Endothelial cell of umbilical vein (primary cell): ENCODE data around the gene ABCA1. TPM values are rescaled to one million over a fixed set of nuclear protein-coding genes. Genes with fewer than 3 reads are reported as not detected.

Source experiments
- Bru-seq: library from RNA; stranded (reverse); fragments of 400-500 nt; gene quantifications from one replicate; lab custom pipeline; 2021; lab: Mats Ljungman, UMichigan
- BruChase-seq, 2 experiments: library from RNA; stranded (reverse); fragments of 400-500 nt; gene quantifications; one replicate each; lab custom pipeline; 2021; lab: Mats Ljungman, UMichigan
- BruUV-seq: library from RNA; stranded (reverse); fragments of 400-500 nt; replicated peaks from 2 replicates; lab custom pipeline; 2021; lab: Mats Ljungman, UMichigan
- CTCF ChIA-PET: fragments of 300-600, 350-600 bp; sonication (Branson Sonifier 250); formaldehyde crosslinking; loops from one replicate; lab custom pipeline; 2021; ENCODE audit warnings: antibody characterized with exemption, inconsistent platforms; lab: Charles Lee
- POLR2A ChIA-PET: fragments of 300-600, 350-600 bp; sonication (Branson Sonifier 250); formaldehyde crosslinking; loops from one replicate; lab custom pipeline; 2021; ENCODE audit warnings: antibody characterized with exemption, inconsistent platforms; lab: Charles Lee
- DNase-seq: peaks from one replicate; pipeline ENCODE4 v3.0.0-alpha.2; 2011; ENCODE audit warnings: low read depth, low spot score
- FAIRE-seq: peaks from 2 replicates; lab custom pipeline; 2011; peaks lifted over from hg19 to GRCh38; lab: Jason Lieb, UNC
- H2AFZ ChIP-seq: 2 replicates; pipeline ENCODE4 v1.6.0; 2012; ENCODE audit warnings: low read depth, low read length, control low read depth, inconsistent platforms
- H3K27ac ChIP-seq: 2 replicates; pipeline ENCODE4 v1.5.1; 2011; ENCODE audit warnings: low read depth, mild to moderate bottlenecking, control low read depth, low read length, moderate library complexity; ENCODE audit not compliant: insufficient read depth
- H3K27me3 ChIP-seq, 2 experiments: 2 replicates each; pipeline versions ENCODE4 v1.6.0 to v1.6.1; 2011; ENCODE audit warnings: low read length in 2 of 2, mixed read lengths in 1 of 2; ENCODE audit not compliant: control insufficient read depth in 2 of 2, insufficient read depth in 2 of 2
- H3K36me3 ChIP-seq, 2 experiments: 2 replicates in 1 of 2; 3 replicates in 1 of 2; pipeline ENCODE4 v1.5.1; 2011; ENCODE audit warnings: low read length in 2 of 2, mild to moderate bottlenecking in 1 of 2, moderate library complexity in 1 of 2; ENCODE audit not compliant: control insufficient read depth in 2 of 2, insufficient read depth in 2 of 2; ENCODE audit errors: extremely low read depth in 1 of 2
- H3K4me1 ChIP-seq: 3 replicates; pipeline ENCODE4 v1.5.1; 2011; ENCODE audit warnings: mild to moderate bottlenecking, low read length; ENCODE audit not compliant: control insufficient read depth, insufficient read depth; ENCODE audit errors: extremely low read depth
- H3K4me2 ChIP-seq: 2 replicates; pipeline ENCODE4 v1.6.1; 2011; ENCODE audit warnings: low read length, control low read depth, mixed read lengths; ENCODE audit not compliant: insufficient read depth
- H3K4me3 ChIP-seq, 3 experiments: fragments of 200-600 bp in 1 of 3; sonication (generic), shearing (Covaris generic) in 1 of 3; replicated peaks in 1 of 3; 2 replicates each; pipeline ENCODE4 v1.5.1; 2011 to 2016; ENCODE audit warnings: control low read depth in 3 of 3, low read length in 3 of 3, mild to moderate bottlenecking in 2 of 3, inconsistent platforms in 1 of 3, low read depth in 1 of 3, moderate library complexity in 1 of 3; ENCODE audit not compliant: insufficient read depth in 1 of 3
- H3K79me2 ChIP-seq: 2 replicates; pipeline ENCODE4 v1.6.0; 2012; ENCODE audit warnings: low read length, inconsistent platforms; ENCODE audit not compliant: control insufficient read depth, insufficient read depth
- H3K9ac ChIP-seq: replicated peaks from 2 replicates; pipeline ENCODE3; 2011; ENCODE audit warnings: low read length, control low read depth; ENCODE audit not compliant: insufficient read depth; ENCODE audit errors: extremely low read depth
- H3K9me1 ChIP-seq: replicated peaks from 3 replicates; pipeline ENCODE4 v1.6.0; 2011; ENCODE audit warnings: mild to moderate bottlenecking, low read length; ENCODE audit not compliant: control insufficient read depth, insufficient read depth; ENCODE audit errors: extremely low read depth
- H3K9me3 ChIP-seq: replicated peaks from 2 replicates; pipeline ENCODE4 v1.5.1; 2012; ENCODE audit warnings: low read length, inconsistent platforms; ENCODE audit not compliant: control insufficient read depth, insufficient read depth
- H4K20me1 ChIP-seq: replicated peaks from 2 replicates; pipeline ENCODE3; 2011; ENCODE audit warnings: mild to moderate bottlenecking, low read length; ENCODE audit not compliant: control insufficient read depth, insufficient read depth; ENCODE audit errors: extremely low read depth
- CTCF ChIP-seq, 2 donors: IDR thresholded peaks; 1 replicate in 1 of 2; 2 replicates in 1 of 2; pipeline ENCODE4 v1.5.1; 2011; ENCODE audit warnings: low read length in 2 of 2, mild to moderate bottlenecking in 2 of 2, moderate library complexity in 2 of 2, control low read depth in 1 of 2, inconsistent platforms in 1 of 2, low read depth in 1 of 2; ENCODE audit not compliant: insufficient read depth in 1 of 2; ENCODE audit errors: extremely low read depth in 1 of 2
- EZH2 ChIP-seq: IDR thresholded peaks from 2 replicates; pipeline ENCODE4 v1.6.1; 2012; ENCODE audit warnings: borderline replicate concordance, low read depth, mild to moderate bottlenecking, moderate library complexity, low read length, inconsistent platforms; ENCODE audit not compliant: severe bottlenecking
- FOS ChIP-seq: IDR thresholded peaks from 2 replicates; pipeline ENCODE4 v1.6.1; 2011; ENCODE audit warnings: mild to moderate bottlenecking, low read length, moderate library complexity, borderline replicate concordance; ENCODE audit not compliant: insufficient read depth
- GATA2 ChIP-seq: IDR thresholded peaks from 2 replicates; pipeline ENCODE4 v1.7.0; 2011; ENCODE audit warnings: low read depth, mild to moderate bottlenecking, moderate library complexity, mixed read lengths, low read length; ENCODE audit not compliant: insufficient read length, insufficient read depth
- JUN ChIP-seq: IDR thresholded peaks from 2 replicates; pipeline ENCODE4 v1.6.1; 2011; ENCODE audit warnings: borderline replicate concordance, low read depth; ENCODE audit not compliant: insufficient read length, insufficient read depth
- MYC ChIP-seq: IDR thresholded peaks from one replicate; pipeline ENCODE4 v1.6.1; 2011; ENCODE audit warnings: mild to moderate bottlenecking, low read depth, low read length
- POLR2A ChIP-seq: IDR thresholded peaks from 2 replicates; pipeline ENCODE4 v1.6.1; 2012; ENCODE audit warnings: low read depth, mild to moderate bottlenecking, control low read depth, low read length
- POLR2AphosphoS5 ChIP-seq: IDR thresholded peaks from 2 replicates; pipeline ENCODE4 v1.6.1; 2012; ENCODE audit warnings: low read depth, mild to moderate bottlenecking, control low read depth, low read length, moderate library complexity; ENCODE audit not compliant: insufficient read depth
- dilution Hi-C: fragments of 300-500 bp; cut with MboI; formaldehyde crosslinking; loops from one replicate; pipeline ENCODE4 v1.15.0; 2019; ENCODE audit warnings: low sequenced_read_pairs; ENCODE audit not compliant: extremely low pct_ligation_motif_present
- intact Hi-C: fragments of 100-400 bp; cut with micrococcal nuclease; formaldehyde crosslinking; loops from one replicate; pipeline ENCODE4 v1.10.0; 2022
- long read RNA-seq: library from polyadenylated mRNA; stranded (forward); transcript quantifications from one replicate; pipeline ENCODE4 v2.0.0, GENCODE V29; 2021
- polyA minus RNA-seq, 3 experiments: library from RNA; depleted of rRNA, polyadenylated mRNA; stranded (reverse); fragments of >200 nt; gene quantifications; 1 replicate in 1 of 3; 2 replicates in 2 of 3; pipeline ENCODE4 v1.2.3, GENCODE V29; 2011
- polyA plus RNA-seq, 4 experiments: library from polyadenylated mRNA; depleted of rRNA in 3 of 4; stranded (reverse) in 3 of 4; unstranded in 1 of 4; fragments of >200 nt; gene quantifications; 2 replicates each; pipeline versions ENCODE4 v1.2.1 to v1.2.3, GENCODE V29; 2011 to 2012; ENCODE audit warnings: missing spikeins in 1 of 4
- total RNA-seq: library from RNA; stranded (reverse); gene quantifications from 2 replicates; pipeline ENCODE4 v1.2.3, GENCODE V29; 2021
- TF ChIP-seq, protein P1 (sequence below): IDR thresholded peaks from 2 replicates; pipeline ENCODE4 v1.6.1; 2011; ENCODE audit not compliant: insufficient read depth, insufficient read length

ABCA1 gene
- total RNA-seq: 6.6 and 9.8 TPM in 2 replicates
- 2.1 and 2.4 TPM in 2 replicates for polyA plus RNA-seq
- 0.90 and 1.1 TPM in 2 replicates for polyA plus RNA-seq (2011; cell fraction: cytosol; rRNA removed)
- 5.8 and 6.6 TPM in 2 replicates for polyA plus RNA-seq (2011; cell fraction: nucleus; rRNA removed)
- 1.4 and 2.4 TPM in 2 replicates for polyA plus RNA-seq (2012)
- polyA minus RNA-seq: 18.9 and 43.9 TPM in 2 replicates
- polyA minus RNA-seq (2011; cell fraction: cytosol; rRNA and poly(A)+ RNA removed): 0.31 TPM
- polyA minus RNA-seq (2011; cell fraction: nucleus; rRNA and poly(A)+ RNA removed): 13.8 and 17.9 TPM in 2 replicates
- percentile 60 among the genes with signal in this experiment for Bru-seq, nascent RNA
- percentile 58 among the genes with signal in this experiment for BruChase-seq, experiment 1, labeled RNA remaining after a 6-hour chase
- percentile 53 among the genes with signal in this experiment for BruChase-seq, experiment 2, labeled RNA remaining after a 2-hour chase
- long read RNA-seq, full-length matches to known transcripts: 1 of 2 reads
- long read RNA-seq, partial matches to known transcripts: 0 of 2 reads
- long read RNA-seq, other reads (novel, unspliced or antisense): 1 of 2 reads

GRCh38 chr9:104927912-104928740 lies at the start of gene ABCA1:
Gene ABCA1, minus strand, starts transcription at chr9:104928155. Its CDS starts 24,476 bp downstream, at chr9:104903679.
- H3K27me3 ChIP-seq: no peaks in the 10 kb centered on the region
- peak; percentile 77 for FAIRE-seq
- no peaks in the 10 kb centered on the region for H3K9me3 ChIP-seq
- H4K20me1 ChIP-seq: no peaks in the 10 kb centered on the region
- no peaks in the 10 kb centered on the region for H3K36me3 ChIP-seq
- BruUV-seq: no TSS peak
- peak within 1 kb of the TSS; percentile 22 to 93 (median 53) for H3K4me3 ChIP-seq
- H3K4me2 ChIP-seq: peak within 1 kb of the TSS; percentile 98
- H3K79me2 ChIP-seq: no peaks in the 10 kb centered on the region
- intact Hi-C loops: loop anchor here (1.0 to 2.0 kb wide), 8 partner anchors 40 to 371 kb away; partner anchors contain the start of gene SLC44A1
- CTCF ChIA-PET: interaction anchor here (1.1 to 3.6 kb wide), 9 partner anchors 9 to 232 kb away, joined by 3 to 67 read pairs (median 9); no protein-coding TSS in a partner anchor
- DNase-seq: peak; percentile 82
- dilution Hi-C loops: no loop called here
- H3K4me1 ChIP-seq: peaks cover 8% of the 10 kb centered on the region
- H3K9me1 ChIP-seq: no peaks in the 10 kb centered on the region
- POLR2A ChIA-PET: interaction anchor here (1.4 to 2.0 kb wide), 3 partner anchors 40 to 98 kb away, joined by 6 to 10 read pairs (median 9); no protein-coding TSS in a partner anchor
- TF ChIP-seq, protein P1, sequence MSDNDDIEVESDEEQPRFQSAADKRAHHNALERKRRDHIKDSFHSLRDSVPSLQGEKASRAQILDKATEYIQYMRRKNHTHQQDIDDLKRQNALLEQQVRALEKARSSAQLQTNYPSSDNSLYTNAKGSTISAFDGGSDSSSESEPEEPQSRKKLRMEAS: peak; percentile 84
- no peak for TF ChIP-seq EZH2
- H3K27ac ChIP-seq: no peak within 1 kb of the TSS
- H3K9ac ChIP-seq: peak within 1 kb of the TSS; percentile 52
- H2AFZ ChIP-seq: peak within 1 kb of the TSS; percentile 84

DNA sequence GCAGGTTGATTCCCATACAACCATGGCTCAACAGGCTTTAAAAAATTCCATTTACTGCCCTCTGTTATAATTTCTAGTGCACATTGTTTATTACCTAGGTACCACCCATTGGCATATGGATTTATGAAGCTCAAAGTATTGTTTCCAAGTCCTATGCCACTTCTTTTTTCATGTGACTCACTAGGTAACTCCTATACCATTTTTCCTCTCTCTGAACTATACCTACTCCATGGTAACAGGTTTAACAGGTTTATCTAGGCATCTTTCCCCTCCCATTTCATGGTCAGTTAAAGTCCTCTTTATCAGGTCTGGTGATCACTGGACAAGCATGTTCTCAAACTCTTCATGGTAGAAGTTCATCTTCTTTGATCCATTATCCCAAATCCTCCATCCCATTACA lies 49.6 kb upstream of the ABCA1 start:
- H3K9me3 ChIP-seq: no peaks in the 10 kb centered on the region
- FAIRE-seq (no peak), DNase-seq (no peak)
- no peaks in the 10 kb centered on the region for H3K4me1 ChIP-seq
- ChIA-PET POLR2A (interaction anchor here (0.6 kb wide), 1 partner anchor 125 kb away, joined by 4 read pairs; no protein-coding TSS in a partner anchor), CTCF (no interaction called here)
- H3K27ac ChIP-seq: no peak overlapping the region
- no peak overlapping the region for H3K4me3 ChIP-seq
- H3K9me1 ChIP-seq: no peaks in the 10 kb centered on the region
- TF ChIP-seq JUN (no peak), MYC (no peak), POLR2A (no peak), POLR2AphosphoS5 (no peak), EZH2 (no peak), CTCF (IDR thresholded peaks at IDR 0.05; ENCODE audit: extremely low read depth in 1 of 2, insufficient read depth in 1 of 2, low read depth in 1 of 2, low read length in 2 of 2) (no peak), FOS (no peak), GATA2 (no peak)
- TF ChIP-seq, protein P1: no peak
- no peak overlapping the region for H3K9ac ChIP-seq
- no peak overlapping the region for H2AFZ ChIP-seq
- H3K4me2 ChIP-seq: no peak overlapping the region
- dilution Hi-C loops (no loop called here), intact Hi-C loops (no loop called here)
- H3K36me3 ChIP-seq: no peaks in the 10 kb centered on the region
- H3K79me2 ChIP-seq: no peaks in the 10 kb centered on the region
- H4K20me1 ChIP-seq: no peaks in the 10 kb centered on the region
- BruUV-seq: no TSS peak
- H3K27me3 ChIP-seq: peaks cover 0 to 10% of the 10 kb centered on the region in 2 experiments
